Stomach (tissue), 9 donors: ENCODE results near the gene SPTBN2. TPM values are rescaled to one million over a fixed set of nuclear protein-coding genes. Genes with fewer than 3 reads are reported as not detected.

ENCODE experiments used
- DNase-seq, 2 donors: peaks; one replicate each; pipeline versions ENCODE4 v3.0.0 to v3.0.0-alpha.2; 2013 to 2019
- H3K27ac ChIP-seq, 5 donors: fragments of 200-600 bp in 4 of 5; sonication (generic) in 4 of 5; one replicate each; pipeline ENCODE4 v1.5.1; 2013 to 2019; ENCODE audit warnings: mild to moderate bottlenecking in 1 of 5, moderate library complexity in 1 of 5
- H3K27me3 ChIP-seq, 3 donors: fragments of 200-600 bp; sonication (generic); one replicate each; pipeline ENCODE4 v1.5.1; 2017 to 2019; ENCODE audit warnings: mixed run types in 1 of 3
- H3K36me3 ChIP-seq, 4 donors: fragments of 200-600 bp; sonication (generic); 1 replicate in 3 of 4; 2 replicates in 1 of 4; pipeline ENCODE4 v1.5.1; 2016 to 2019
- H3K4me1 ChIP-seq, 4 donors: fragments of 200-600 bp; sonication (generic); one replicate each; pipeline ENCODE4 v1.5.1; 2016 to 2019
- H3K4me3 ChIP-seq, 4 donors: fragments of 200-600 bp; sonication (generic) in 3 of 4; one replicate each; pipeline ENCODE4 v1.5.1; 2016 to 2019; ENCODE audit warnings: mild to moderate bottlenecking in 1 of 4
- H3K9me3 ChIP-seq, 4 donors: fragments of 200-600 bp; sonication (generic); one replicate each; pipeline ENCODE4 v1.5.1; 2016 to 2019
- EP300 ChIP-seq: sonication (generic); formaldehyde crosslinking; IDR thresholded peaks from one replicate; pipeline ENCODE4 v1.6.1; 2017; ENCODE audit warnings: antibody characterized with exemption
- POLR2A ChIP-seq, 4 donors: fragments of 450-650 bp; IDR thresholded peaks; one replicate each; pipeline ENCODE4 v1.6.1; 2016; ENCODE audit warnings: antibody characterized with exemption in 4 of 4, control low read depth in 2 of 4, mild to moderate bottlenecking in 1 of 4, moderate library complexity in 1 of 4
- POLR2AphosphoS5 ChIP-seq, 3 donors: sonication (generic); formaldehyde crosslinking; IDR thresholded peaks; one replicate each; pipeline ENCODE4 v1.6.1; 2016; ENCODE audit warnings: antibody characterized with exemption in 3 of 3
- WGBS, 5 donors: extraction: QIAGEN DNeasy Blood & Tissue Kit in 3 of 5; methylation state at CpG; one replicate each; pipeline versions ENCODE4 v1.1.5 to v1.1.7; 2013 to 2018; 5-methylcytosine and 5-hydroxymethylcytosine counted together
- intact Hi-C: fragments of 100-400 bp; cut with DNase I; formaldehyde crosslinking; loops from one replicate; pipeline ENCODE4 v1.15.1; 2023; ENCODE audit warnings: low total_unique reads
- polyA plus RNA-seq, 3 donors: library from polyadenylated mRNA; stranded (reverse); fragments of 200-250 nt; gene quantifications; one replicate each; pipeline ENCODE4 v1.2.3, GENCODE V29; 2013
- total RNA-seq, 5 donors: library from RNA; depleted of rRNA; stranded (reverse); fragments of >200 nt; gene quantifications; one replicate each; pipeline versions ENCODE4 v1.1.0 to v1.2.3, GENCODE V29; 2014 to 2016
- TF ChIP-seq, protein P1 (sequence below), 7 experiments: fragments of 450-650 bp in 4 of 7; fragments of 200-600 bp in 3 of 7; sonication (generic) in 3 of 7; IDR thresholded peaks; one replicate each; pipeline ENCODE4 v1.5.1; 2016 to 2019; ENCODE audit warnings: antibody characterized with exemption in 7 of 7, control low read depth in 2 of 7, mild to moderate bottlenecking in 1 of 7
- donor health status: healthy with polysubstance abuse.
- donor health status: Bipolar disorder and iron deficiency.
- donor health status: healthy.

Gene SPTBN2
- total and polyA plus RNA-seq, 8 donors, result 2.4 to 134 (median 10.4) TPM

DNA sequence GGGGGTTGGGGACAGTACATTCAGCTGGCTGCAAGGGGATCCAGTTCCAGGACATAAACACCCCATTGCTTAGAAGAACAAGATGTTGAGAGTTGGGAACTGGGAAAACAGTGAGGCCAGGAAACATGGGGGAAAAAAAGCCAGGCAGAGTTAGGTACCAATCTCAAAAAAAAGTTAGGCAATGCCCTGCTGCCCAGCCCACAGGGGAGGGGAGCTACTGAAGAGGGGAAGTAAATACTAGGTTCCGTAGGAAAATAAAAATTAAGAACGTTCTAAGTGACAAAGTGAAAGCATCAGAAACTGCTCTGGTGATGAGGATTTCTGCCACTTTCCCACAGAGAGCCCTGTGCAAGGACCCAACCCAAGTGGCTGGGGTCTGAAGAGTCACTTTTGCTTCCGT, 12.0 kb downstream of the SPTBN2 start:
- 78 to 87% (median 79%) methylated on average over 3 of the region's 3 CpGs for whole genome bisulfite sequencing, 5 donors
- intact Hi-C loops, result no loop called here

DNA sequence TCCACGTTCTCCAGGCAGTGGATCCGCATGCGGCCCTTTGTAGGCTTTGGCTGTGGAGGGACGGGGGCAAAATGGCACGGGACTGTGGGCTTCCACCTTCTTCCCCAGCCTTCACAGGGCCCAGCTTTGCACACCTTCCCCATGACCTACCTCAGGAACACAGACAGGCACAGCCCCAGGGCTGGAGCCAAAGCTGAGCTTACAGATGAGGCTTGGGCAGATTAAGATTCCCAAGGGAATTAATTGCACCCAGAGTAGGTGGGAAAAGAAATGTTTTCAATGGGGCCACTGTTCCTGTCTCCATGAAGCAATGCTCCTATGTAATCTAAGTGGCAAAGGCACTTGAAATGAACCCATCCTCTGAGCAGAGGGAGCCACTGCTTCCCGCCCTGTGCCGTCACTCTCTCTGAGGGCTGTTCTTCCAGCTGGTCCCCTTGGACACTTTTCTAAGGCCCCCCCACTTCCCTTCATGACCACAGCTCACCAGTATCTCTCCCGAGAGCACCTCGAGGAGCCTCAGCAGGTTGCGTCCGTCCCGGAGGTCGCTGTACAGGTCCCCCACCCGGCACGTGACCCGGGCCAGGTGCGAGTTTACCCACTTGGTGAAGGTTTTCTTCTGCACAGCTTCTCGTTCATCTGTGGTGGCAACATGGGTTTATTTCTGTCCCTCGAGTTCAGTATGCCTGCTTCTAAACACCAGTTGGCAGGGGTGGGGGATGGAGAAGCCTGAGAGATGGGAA, 13.5 kb downstream of the SPTBN2 start:
- no peak overlapping the region for H3K4me3 ChIP-seq
- H3K27me3 ChIP-seq, result peaks cover 0 to 13% (median 0%) of the 10 kb centered on the region in 3 donors
- no peak for TF ChIP-seq EP300
- no peak for TF ChIP-seq POLR2AphosphoS5 (IDR thresholded peaks at IDR 0.05)
- TF ChIP-seq POLR2A (IDR thresholded peaks at IDR 0.05), result no peak
- TF ChIP-seq, protein P1, sequence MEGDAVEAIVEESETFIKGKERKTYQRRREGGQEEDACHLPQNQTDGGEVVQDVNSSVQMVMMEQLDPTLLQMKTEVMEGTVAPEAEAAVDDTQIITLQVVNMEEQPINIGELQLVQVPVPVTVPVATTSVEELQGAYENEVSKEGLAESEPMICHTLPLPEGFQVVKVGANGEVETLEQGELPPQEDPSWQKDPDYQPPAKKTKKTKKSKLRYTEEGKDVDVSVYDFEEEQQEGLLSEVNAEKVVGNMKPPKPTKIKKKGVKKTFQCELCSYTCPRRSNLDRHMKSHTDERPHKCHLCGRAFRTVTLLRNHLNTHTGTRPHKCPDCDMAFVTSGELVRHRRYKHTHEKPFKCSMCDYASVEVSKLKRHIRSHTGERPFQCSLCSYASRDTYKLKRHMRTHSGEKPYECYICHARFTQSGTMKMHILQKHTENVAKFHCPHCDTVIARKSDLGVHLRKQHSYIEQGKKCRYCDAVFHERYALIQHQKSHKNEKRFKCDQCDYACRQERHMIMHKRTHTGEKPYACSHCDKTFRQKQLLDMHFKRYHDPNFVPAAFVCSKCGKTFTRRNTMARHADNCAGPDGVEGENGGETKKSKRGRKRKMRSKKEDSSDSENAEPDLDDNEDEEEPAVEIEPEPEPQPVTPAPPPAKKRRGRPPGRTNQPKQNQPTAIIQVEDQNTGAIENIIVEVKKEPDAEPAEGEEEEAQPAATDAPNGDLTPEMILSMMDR (IDR thresholded peaks at IDR 0.05), result no peak
- intact Hi-C loops, result no loop called here
- DNase-seq, result no peak
- no peak overlapping the region for H3K27ac ChIP-seq
- H3K9me3 ChIP-seq, result no peaks in the 10 kb centered on the region
- WGBS, 5 donors, result 90 to 95% (median 94%) methylated on average over 19 of the region's 19 CpGs
- peaks cover 4 to 25% (median 10%) of the 10 kb centered on the region in 4 donors for H3K4me1 ChIP-seq
- H3K36me3 ChIP-seq, result peaks cover 0 to 15% (median 0%) of the 10 kb centered on the region in 4 donors

More for the DNA sequence above, 12.0 kb downstream of the SPTBN2 start:
- H3K27ac ChIP-seq, result no peak overlapping the region
- no peak overlapping the region for H3K4me3 ChIP-seq
- peaks cover 4 to 27% (median 10%) of the 10 kb centered on the region in 4 donors for H3K4me1 ChIP-seq
- peaks cover 0 to 15% (median 0%) of the 10 kb centered on the region in 4 donors for H3K36me3 ChIP-seq
- DNase-seq, result no peak
- TF ChIP-seq POLR2AphosphoS5 (IDR thresholded peaks at IDR 0.05) (no peak), POLR2A (IDR thresholded peaks at IDR 0.05) (no peak), EP300 (no peak)
- TF ChIP-seq, protein P1 (IDR thresholded peaks at IDR 0.05), result no peak
- H3K27me3 ChIP-seq, result peaks cover 0 to 13% (median 0%) of the 10 kb centered on the region in 3 donors
- H3K9me3 ChIP-seq, result no peaks in the 10 kb centered on the region

DNA sequence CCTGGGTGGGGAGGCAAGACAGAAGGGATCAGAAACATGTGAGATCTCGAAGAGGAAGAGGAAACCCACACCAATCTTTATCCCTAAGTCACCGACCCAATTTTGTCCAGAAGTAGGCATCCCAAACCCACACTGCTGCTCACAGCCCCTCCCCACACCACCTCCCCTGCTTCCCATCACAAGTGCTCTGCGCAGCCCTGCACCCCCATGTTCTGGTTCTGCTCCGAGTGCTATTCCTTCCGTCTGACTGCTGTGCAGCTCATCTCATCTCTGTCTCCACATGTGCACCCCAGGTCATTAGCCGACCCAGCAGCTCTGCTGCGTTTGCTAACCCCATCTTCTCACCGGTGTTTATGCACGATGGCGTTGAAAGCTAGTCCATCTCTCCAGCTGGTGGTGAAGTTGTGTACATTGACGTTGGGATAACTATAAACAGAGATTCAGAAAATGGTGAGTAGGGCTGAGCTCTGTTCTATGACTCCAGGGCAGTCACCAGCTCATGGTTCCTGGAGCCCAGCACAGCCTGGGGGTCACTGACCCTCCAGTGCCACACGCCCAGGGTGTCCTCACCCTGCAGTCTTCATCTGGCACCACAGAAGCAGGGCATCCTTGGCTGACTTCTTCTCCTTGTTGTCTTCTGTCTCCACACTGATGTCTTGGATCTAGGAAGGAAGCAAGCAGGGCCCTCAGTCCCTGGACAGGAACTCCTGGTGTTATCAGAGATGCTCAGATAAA, 15.1 kb downstream of the SPTBN2 start:
- 63 to 79% (median 67%) methylated on average over 12 of the region's 12 CpGs for WGBS, 5 donors
- DNase-seq, result no peak

DNA sequence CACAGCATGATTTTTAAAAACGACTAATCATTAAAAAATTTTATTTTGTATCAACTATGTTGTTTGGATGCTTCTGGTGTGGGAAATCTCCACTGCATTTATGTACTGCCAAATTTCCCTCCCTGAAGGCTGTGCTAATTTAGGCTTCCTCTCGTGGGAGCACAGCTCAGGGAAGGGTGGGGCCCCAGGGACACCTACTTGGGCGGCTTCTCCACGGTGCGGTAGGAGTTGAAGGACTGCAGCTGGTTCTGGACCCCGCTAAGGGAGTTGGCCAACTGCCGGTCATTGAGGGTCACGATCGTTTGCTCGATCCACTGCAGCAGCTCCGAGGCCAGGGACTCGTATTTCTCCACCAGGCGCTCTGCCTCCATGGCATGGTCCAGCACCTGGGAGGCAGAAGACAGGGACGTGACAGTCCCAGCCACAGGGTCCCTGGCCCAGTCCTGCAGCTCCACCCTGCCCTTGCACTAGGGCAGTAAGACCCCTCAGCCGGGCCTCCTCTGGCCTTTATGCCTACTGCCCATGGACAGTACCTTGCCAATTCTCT, 18.6 kb downstream of the SPTBN2 start:
- no peak overlapping the region for H3K4me3 ChIP-seq
- intact Hi-C loops, result no loop called here
- H3K9me3 ChIP-seq, result no peaks in the 10 kb centered on the region
- no peaks in the 10 kb centered on the region for H3K27me3 ChIP-seq
- DNase-seq, result no peak
- no peak for TF ChIP-seq POLR2AphosphoS5 (IDR thresholded peaks at IDR 0.05)
- no peak for TF ChIP-seq EP300
- TF ChIP-seq, protein P1 (IDR thresholded peaks at IDR 0.05), result no peak
- no peak for TF ChIP-seq POLR2A (IDR thresholded peaks at IDR 0.05)
- peaks cover 0 to 15% (median 0%) of the 10 kb centered on the region in 4 donors for H3K36me3 ChIP-seq
- no peaks in the 10 kb centered on the region for H3K4me1 ChIP-seq
- WGBS, 5 donors, result 83 to 87% (median 86%) methylated on average over 7 to 15 of the region's 15 CpGs
- no peak overlapping the region for H3K27ac ChIP-seq

More for the DNA sequence above, 15.1 kb downstream of the SPTBN2 start:
- Histone ChIP-seq H3K27ac (no peak overlapping the region), H3K9me3 (no peaks in the 10 kb centered on the region), H3K27me3 (peaks cover 0 to 13% (median 0%) of the 10 kb centered on the region in 3 donors), H3K36me3 (peaks cover 0 to 15% (median 0%) of the 10 kb centered on the region in 4 donors), H3K4me1 (peaks cover 0 to 12% (median 7%) of the 10 kb centered on the region in 4 donors), H3K4me3 (no peak overlapping the region)
- intact Hi-C loops, result no loop called here
- TF ChIP-seq POLR2AphosphoS5 (IDR thresholded peaks at IDR 0.05) (no peak), EP300 (no peak), POLR2A (IDR thresholded peaks at IDR 0.05) (no peak)
- TF ChIP-seq, protein P1 (IDR thresholded peaks at IDR 0.05), result no peak
